ENCODE data around the gene VAC14.

VAC14 gene

DNA sequence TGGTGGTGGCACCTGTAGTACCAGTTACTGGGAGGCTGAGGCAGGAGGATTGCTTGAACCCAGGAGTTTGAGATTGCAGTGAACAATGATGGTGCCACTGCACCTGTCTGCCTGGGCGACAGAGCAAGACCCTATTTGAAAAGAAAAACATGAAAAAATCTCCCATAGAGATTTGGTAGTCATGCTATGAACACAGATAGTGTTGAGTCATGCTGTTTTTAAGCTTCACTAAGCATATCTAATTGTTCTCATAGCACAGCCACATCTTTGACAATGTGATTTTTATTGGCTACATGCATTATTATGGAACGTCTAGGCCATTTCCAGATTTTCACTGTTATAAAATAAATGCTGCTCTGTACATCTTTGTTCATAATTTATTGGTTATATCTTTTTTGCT, 148.6 kb downstream of the VAC14 start:
- Histone ChIP-seq H3K18ac (ENCODE audit: low read length) (no peak overlapping the region), H4K91ac (ENCODE audit: low read depth, low read length) (no peak overlapping the region), H3K14ac (ENCODE audit: low read length) (no peak overlapping the region), H3K4me2 (ENCODE audit: low read length) (no peak overlapping the region), H3K27ac (ENCODE audit: low read depth, low read length) (no peak overlapping the region), H3K23ac (ENCODE audit: low read length) (no peak overlapping the region), H4K12ac (ENCODE audit: low read depth, low read length) (no peak overlapping the region), H3K4me1 (ENCODE audit: control insufficient read depth in 1 of 2, insufficient read depth in 2 of 2, low read length in 2 of 2) (peaks cover 5 to 7% of the 10 kb centered on the region in 2 experiments), H2BK120ac (ENCODE audit: insufficient read depth, low read length, poor library complexity) (no peak overlapping the region), H3K9me3 (ENCODE audit: insufficient read depth, low read depth, low read length) (peaks cover 7% of the 10 kb centered on the region), H3K4ac (ENCODE audit: low read depth, low read length) (no peak overlapping the region), H2BK5ac (ENCODE audit: low read depth, low read length, poor library complexity) (no peak overlapping the region), H2BK12ac (ENCODE audit: low read length) (no peak overlapping the region), H2AFZ (ENCODE audit: insufficient read depth, low read length, poor library complexity) (no peak overlapping the region), H2AK5ac (ENCODE audit: low read length) (no peak overlapping the region), H3K79me1 (ENCODE audit: low read length) (no peaks in the 10 kb centered on the region), H3K9ac (ENCODE audit: low read length) (no peak overlapping the region), H3K79me2 (ENCODE audit: control insufficient read depth, insufficient read depth, low read length, poor library complexity) (no peaks in the 10 kb centered on the region), H4K8ac (ENCODE audit: low read depth, low read length) (no peak overlapping the region), H3K4me3 (ENCODE audit: low read depth, low read length) (no peak overlapping the region), H3K27me3 (ENCODE audit: insufficient read depth, low read length) (no peaks in the 10 kb centered on the region), H3K36me3 (ENCODE audit: control insufficient read depth in 1 of 2, insufficient read depth in 2 of 2, low read length in 2 of 2) (peaks cover 0 to 2% of the 10 kb centered on the region in 2 experiments)
- WGBS (ENCODE audit: extremely low coverage, insufficient coverage, insufficient read length), result no CpG with 5 or more reads among the region's 2 CpGs
- no peak for DNase-seq

DNA sequence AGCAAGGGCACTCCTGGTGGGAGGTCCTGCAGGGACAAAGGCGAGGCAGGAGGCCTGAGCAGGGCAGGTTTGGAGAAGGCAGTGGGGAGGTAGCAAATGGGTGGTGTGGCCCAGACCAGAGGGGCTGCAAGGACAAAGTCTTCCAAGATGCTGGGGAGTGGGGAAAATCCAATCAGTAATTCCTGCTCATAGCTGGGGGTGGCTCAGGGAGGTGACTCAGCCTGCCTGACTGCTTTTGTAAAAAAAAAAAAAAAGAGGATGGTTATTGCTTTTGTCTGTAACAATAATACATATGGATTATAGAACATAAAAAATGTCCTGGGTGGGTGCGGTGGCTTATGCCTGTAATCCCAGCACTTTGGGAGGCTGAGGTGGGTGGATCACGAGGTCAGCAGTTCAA, 149.4 kb downstream of the VAC14 start:
- Histone ChIP-seq H4K12ac (ENCODE audit: low read depth, low read length) (no peak overlapping the region), H3K18ac (ENCODE audit: low read length) (no peak overlapping the region), H4K91ac (ENCODE audit: low read depth, low read length) (no peak overlapping the region), H3K36me3 (ENCODE audit: control insufficient read depth in 1 of 2, insufficient read depth in 2 of 2, low read length in 2 of 2) (peaks cover 0 to 2% of the 10 kb centered on the region in 2 experiments), H3K14ac (ENCODE audit: low read length) (no peak overlapping the region), H3K4me2 (ENCODE audit: low read length) (no peak overlapping the region), H3K23ac (ENCODE audit: low read length) (no peak overlapping the region), H3K27ac (ENCODE audit: low read depth, low read length) (no peak overlapping the region), H3K9me3 (ENCODE audit: insufficient read depth, low read depth, low read length) (peaks cover 4% of the 10 kb centered on the region), H3K27me3 (ENCODE audit: insufficient read depth, low read length) (no peaks in the 10 kb centered on the region), H3K4me1 (ENCODE audit: control insufficient read depth in 1 of 2, insufficient read depth in 2 of 2, low read length in 2 of 2) (peaks cover 5 to 9% of the 10 kb centered on the region in 2 experiments), H2AFZ (ENCODE audit: insufficient read depth, low read length, poor library complexity) (no peak overlapping the region), H3K79me1 (ENCODE audit: low read length) (no peaks in the 10 kb centered on the region), H2BK5ac (ENCODE audit: low read depth, low read length, poor library complexity) (no peak overlapping the region), H2BK12ac (ENCODE audit: low read length) (no peak overlapping the region), H2BK120ac (ENCODE audit: insufficient read depth, low read length, poor library complexity) (no peak overlapping the region), H3K9ac (ENCODE audit: low read length) (no peak overlapping the region), H3K4ac (ENCODE audit: low read depth, low read length) (no peak overlapping the region), H4K8ac (ENCODE audit: low read depth, low read length) (no peak overlapping the region), H3K79me2 (ENCODE audit: control insufficient read depth, insufficient read depth, low read length, poor library complexity) (no peaks in the 10 kb centered on the region), H2AK5ac (ENCODE audit: low read length) (no peak overlapping the region), H3K4me3 (ENCODE audit: low read depth, low read length) (no peak overlapping the region)
- DNase-seq, result peak in 1 of 2 donors; percentile 20
- no CpG with 5 or more reads among the region's 3 CpGs for WGBS (ENCODE audit: extremely low coverage, insufficient coverage, insufficient read length)

DNA sequence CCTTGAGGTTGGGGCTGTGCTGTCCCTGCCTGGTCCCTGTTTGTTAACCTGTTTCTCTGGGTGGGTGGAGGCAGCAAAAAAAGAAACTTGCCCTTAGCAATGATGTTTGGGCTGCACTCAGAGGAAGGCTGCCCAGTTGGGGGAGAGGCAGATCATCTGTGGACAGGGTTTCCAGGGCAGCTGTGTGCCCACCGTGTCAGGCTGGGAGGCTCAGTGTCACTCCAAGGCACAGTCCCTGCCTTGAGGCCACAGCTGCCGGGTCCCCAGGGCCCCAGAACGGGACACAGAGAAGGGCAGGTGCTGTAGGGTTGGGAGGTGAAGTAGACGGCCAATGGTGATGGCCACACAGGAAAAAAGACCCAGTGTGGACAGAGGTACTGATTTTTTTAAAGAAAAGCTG, 150.7 kb downstream of the VAC14 start:
- Histone ChIP-seq H3K4me1 (ENCODE audit: control insufficient read depth in 1 of 2, insufficient read depth in 2 of 2, low read length in 2 of 2) (peaks cover 5 to 9% of the 10 kb centered on the region in 2 experiments), H3K18ac (ENCODE audit: low read length) (no peak overlapping the region), H2BK120ac (ENCODE audit: insufficient read depth, low read length, poor library complexity) (no peak overlapping the region), H2BK5ac (ENCODE audit: low read depth, low read length, poor library complexity) (no peak overlapping the region), H2BK12ac (ENCODE audit: low read length) (no peak overlapping the region), H4K12ac (ENCODE audit: low read depth, low read length) (no peak overlapping the region), H3K4me3 (ENCODE audit: low read depth, low read length) (no peak overlapping the region), H3K79me1 (ENCODE audit: low read length) (no peaks in the 10 kb centered on the region), H3K79me2 (ENCODE audit: control insufficient read depth, insufficient read depth, low read length, poor library complexity) (no peaks in the 10 kb centered on the region), H4K8ac (ENCODE audit: low read depth, low read length) (no peak overlapping the region), H4K91ac (ENCODE audit: low read depth, low read length) (no peak overlapping the region), H3K27ac (ENCODE audit: low read depth, low read length) (no peak overlapping the region), H3K9me3 (ENCODE audit: insufficient read depth, low read depth, low read length) (peaks cover 4% of the 10 kb centered on the region), H3K27me3 (ENCODE audit: insufficient read depth, low read length) (no peaks in the 10 kb centered on the region), H2AFZ (ENCODE audit: insufficient read depth, low read length, poor library complexity) (no peak overlapping the region), H3K9ac (ENCODE audit: low read length) (no peak overlapping the region), H2AK5ac (ENCODE audit: low read length) (no peak overlapping the region), H3K23ac (ENCODE audit: low read length) (no peak overlapping the region), H3K4ac (ENCODE audit: low read depth, low read length) (no peak overlapping the region), H3K14ac (ENCODE audit: low read length) (no peak overlapping the region), H3K36me3 (ENCODE audit: control insufficient read depth in 1 of 2, insufficient read depth in 2 of 2, low read length in 2 of 2) (peaks cover 0 to 2% of the 10 kb centered on the region in 2 experiments), H3K4me2 (ENCODE audit: low read length) (no peak overlapping the region)
- no CpG with 5 or more reads among the region's 4 CpGs for WGBS (ENCODE audit: extremely low coverage, insufficient coverage, insufficient read length)
- no peak for DNase-seq

DNA sequence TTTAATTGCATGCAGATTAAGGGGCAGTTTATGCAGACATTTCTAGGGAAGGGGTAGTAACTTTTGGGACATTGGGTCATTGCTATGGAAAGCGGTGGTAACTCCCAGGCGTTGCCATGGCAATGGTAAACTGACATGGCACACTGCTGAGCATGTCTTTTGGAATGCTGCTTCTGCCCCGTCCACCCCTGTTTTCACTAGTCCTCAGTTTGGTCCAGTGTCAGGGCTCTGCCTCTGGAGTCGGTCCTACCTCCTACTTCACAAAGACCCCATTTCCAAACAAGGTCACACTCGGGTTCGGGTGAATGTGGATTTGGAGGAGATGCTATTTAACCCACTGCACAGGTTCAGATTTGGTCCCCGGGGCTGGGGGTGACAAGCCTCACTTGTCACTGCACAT, 151.7 kb downstream of the VAC14 start:
- no peaks in the 10 kb centered on the region for H3K27me3 ChIP-seq (ENCODE audit: insufficient read depth, low read length)
- peaks cover 0 to 2% of the 10 kb centered on the region in 2 experiments for H3K36me3 ChIP-seq (ENCODE audit: control insufficient read depth in 1 of 2, insufficient read depth in 2 of 2, low read length in 2 of 2)
- H3K9me3 ChIP-seq (ENCODE audit: insufficient read depth, low read depth, low read length), result peaks cover 4% of the 10 kb centered on the region
- H2BK12ac ChIP-seq (ENCODE audit: low read length), result no peak overlapping the region
- no peak overlapping the region for H4K8ac ChIP-seq (ENCODE audit: low read depth, low read length)
- H4K12ac ChIP-seq (ENCODE audit: low read depth, low read length), result no peak overlapping the region
- H2AFZ ChIP-seq (ENCODE audit: insufficient read depth, low read length, poor library complexity), result no peak overlapping the region
- no peak overlapping the region for H3K4me2 ChIP-seq (ENCODE audit: low read length)
- no CpG with 5 or more reads among the region's 7 CpGs for WGBS (ENCODE audit: extremely low coverage, insufficient coverage, insufficient read length)
- H2BK5ac ChIP-seq (ENCODE audit: low read depth, low read length, poor library complexity), result no peak overlapping the region
- no peak overlapping the region for H3K27ac ChIP-seq (ENCODE audit: low read depth, low read length)
- peak; percentile 61 to 83 for DNase-seq
- no peak overlapping the region for H3K4ac ChIP-seq (ENCODE audit: low read depth, low read length)
- no peak overlapping the region for H3K9ac ChIP-seq (ENCODE audit: low read length)
- H3K4me1 ChIP-seq (ENCODE audit: control insufficient read depth in 1 of 2, insufficient read depth in 2 of 2, low read length in 2 of 2), result peaks cover 4 to 5% of the 10 kb centered on the region in 2 experiments
- no peak overlapping the region for H4K91ac ChIP-seq (ENCODE audit: low read depth, low read length)
- no peak overlapping the region for H2BK120ac ChIP-seq (ENCODE audit: insufficient read depth, low read length, poor library complexity)
- H3K23ac ChIP-seq (ENCODE audit: low read length), result no peak overlapping the region
- no peak overlapping the region for H3K14ac ChIP-seq (ENCODE audit: low read length)
- no peak overlapping the region for H2AK5ac ChIP-seq (ENCODE audit: low read length)
- no peak overlapping the region for H3K4me3 ChIP-seq (ENCODE audit: low read depth, low read length)
- no peaks in the 10 kb centered on the region for H3K79me2 ChIP-seq (ENCODE audit: control insufficient read depth, insufficient read depth, low read length, poor library complexity)
- H3K18ac ChIP-seq (ENCODE audit: low read length), result no peak overlapping the region
- H3K79me1 ChIP-seq (ENCODE audit: low read length), result no peaks in the 10 kb centered on the region
